Measurements from ENCODE around the gene FOXN3. TPM values are rescaled to one million over a fixed set of nuclear protein-coding genes. Genes with fewer than 3 reads are reported as not detected.

The FOXN3 gene
- polyA plus RNA-seq, 3 donors: 38.7 to 57.4 (median 42.0) TPM

- H3K27ac Mint-ChIP-seq: peak overlapping the region in 1 of 7 donors; percentile 37
- Histone ChIP-seq H3K79me2 (ENCODE audit: insufficient read depth, low read length) (peaks cover 73% of the 10 kb centered on the region), H3K27me3 (ENCODE audit: control insufficient read depth in 2 of 2, insufficient read depth in 2 of 2, low read length in 2 of 2) (no peaks in the 10 kb centered on the region), H3K9me3 (replicated peaks in 1 of 2; ENCODE audit: control insufficient read depth in 1 of 2, insufficient read depth in 1 of 2, low read length in 2 of 2) (no peaks in the 10 kb centered on the region), H3K4me3 (replicated peaks in 1 of 3; ENCODE audit: low read depth in 2 of 3, low read length in 3 of 3) (no peak overlapping the region), H4K20me1 (ENCODE audit: insufficient read depth, low read length) (peaks cover 100% of the 10 kb centered on the region), H2AFZ (ENCODE audit: insufficient read depth, low read depth, low read length, poor library complexity, severe bottlenecking) (no peak overlapping the region), H3K9ac (ENCODE audit: insufficient read depth, low read length, poor library complexity, severe bottlenecking) (no peak overlapping the region), H3K36me3 (replicated peaks in 1 of 2; ENCODE audit: control insufficient read depth in 1 of 2, insufficient read depth in 2 of 2, low read length in 2 of 2) (peaks cover 0 to 23% of the 10 kb centered on the region in 2 donors), H3K27ac (ENCODE audit: low read depth in 1 of 2, low read length in 2 of 2) (no peak overlapping the region), H3K4me1 (ENCODE audit: control insufficient read depth in 1 of 2, insufficient read depth in 2 of 2, low read length in 2 of 2) (no peaks in the 10 kb centered on the region), H3K4me2 (replicated peaks; ENCODE audit: extremely low read depth, low read length, poor library complexity, severe bottlenecking) (no peak overlapping the region)
- peaks cover 0 to 3% (median 2%) of the 10 kb centered on the region in 3 donors for H3K27me3 Mint-ChIP-seq (ENCODE audit: low read depth in 3 of 3)
- 81% methylated on average over 2 of the region's 7 CpGs for WGBS (ENCODE audit: insufficient coverage)
- no peak for DNase-seq
- no peak overlapping the region for H3K4me3 Mint-ChIP-seq
- peaks cover 16 to 27% of the 10 kb centered on the region in 2 donors for H3K36me3 Mint-ChIP-seq
- H3K4me1 Mint-ChIP-seq: peaks cover 23% of the 10 kb centered on the region
- intact Hi-C loops (cut with micrococcal nuclease): no loop called here
- peak; percentile 26 for TF ChIP-seq CTCF (IDR thresholded peaks at IDR 0.05)
- H3K9me3 Mint-ChIP-seq: peaks cover 0 to 11% (median 0%) of the 10 kb centered on the region in 7 donors
These were observed 179.0 kb downstream of the FOXN3 start for GRCh38 chr14:89237921-89238529.

GRCh38 chr14:89236851-89237250 lies 180.2 kb downstream of the FOXN3 start:
- no peak for TF ChIP-seq CTCF (IDR thresholded peaks at IDR 0.05)
- Histone ChIP-seq H2AFZ (ENCODE audit: insufficient read depth, low read depth, low read length, poor library complexity, severe bottlenecking) (no peak overlapping the region), H3K9me3 (replicated peaks in 1 of 2; ENCODE audit: control insufficient read depth in 1 of 2, insufficient read depth in 1 of 2, low read length in 2 of 2) (no peaks in the 10 kb centered on the region), H4K20me1 (ENCODE audit: insufficient read depth, low read length) (peaks cover 100% of the 10 kb centered on the region), H3K4me2 (replicated peaks; ENCODE audit: extremely low read depth, low read length, poor library complexity, severe bottlenecking) (no peak overlapping the region), H3K27me3 (ENCODE audit: control insufficient read depth in 2 of 2, insufficient read depth in 2 of 2, low read length in 2 of 2) (no peaks in the 10 kb centered on the region), H3K4me1 (ENCODE audit: control insufficient read depth in 1 of 2, insufficient read depth in 2 of 2, low read length in 2 of 2) (no peaks in the 10 kb centered on the region), H3K4me3 (replicated peaks in 1 of 3; ENCODE audit: low read depth in 2 of 3, low read length in 3 of 3) (no peak overlapping the region), H3K9ac (ENCODE audit: insufficient read depth, low read length, poor library complexity, severe bottlenecking) (no peak overlapping the region), H3K27ac (ENCODE audit: low read depth in 1 of 2, low read length in 2 of 2) (no peak overlapping the region), H3K36me3 (replicated peaks in 1 of 2; ENCODE audit: control insufficient read depth in 1 of 2, insufficient read depth in 2 of 2, low read length in 2 of 2) (peaks cover 0 to 29% of the 10 kb centered on the region in 2 donors), H3K79me2 (ENCODE audit: insufficient read depth, low read length) (peaks cover 73% of the 10 kb centered on the region)
- peak overlapping the region in 3 of 7 donors; percentile 9 to 63 (median 50) for H3K27ac Mint-ChIP-seq
- DNase-seq: no peak
- H3K4me1 Mint-ChIP-seq: peaks cover 23% of the 10 kb centered on the region
- no peak overlapping the region for H3K4me3 Mint-ChIP-seq
- peaks cover 16 to 30% of the 10 kb centered on the region in 2 donors for H3K36me3 Mint-ChIP-seq
- peaks cover 0 to 2% (median 1%) of the 10 kb centered on the region in 3 donors for H3K27me3 Mint-ChIP-seq (ENCODE audit: low read depth in 3 of 3)
- intact Hi-C loops (cut with micrococcal nuclease): no loop called here
- H3K9me3 Mint-ChIP-seq: peaks cover 0 to 11% (median 0%) of the 10 kb centered on the region in 7 donors

Measured in CD14-positive monocyte (primary cell).